Measurements from ENCODE around the gene DCAF12L2.

DNA sequence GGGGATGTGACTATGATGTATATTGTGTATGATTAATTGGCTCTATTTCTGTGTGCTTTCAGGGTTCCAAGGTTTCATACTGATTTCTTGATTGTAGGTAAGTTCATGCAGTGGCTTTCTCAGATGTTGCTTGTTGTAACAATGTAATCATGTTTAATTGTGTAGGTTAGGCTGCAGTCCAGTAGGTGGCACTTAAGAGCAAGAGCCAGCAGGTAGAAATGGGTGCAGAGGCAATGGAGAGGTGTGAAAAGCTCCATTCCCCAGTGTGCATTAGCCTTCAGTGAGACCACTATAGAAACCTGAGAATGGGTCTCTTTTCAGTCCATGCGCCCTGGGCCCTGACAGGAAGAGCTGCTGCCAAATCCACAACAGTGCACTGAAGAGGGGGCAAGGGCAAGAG, 28.2 kb downstream of the DCAF12L2 start:
- TF ChIP-seq, protein P1, sequence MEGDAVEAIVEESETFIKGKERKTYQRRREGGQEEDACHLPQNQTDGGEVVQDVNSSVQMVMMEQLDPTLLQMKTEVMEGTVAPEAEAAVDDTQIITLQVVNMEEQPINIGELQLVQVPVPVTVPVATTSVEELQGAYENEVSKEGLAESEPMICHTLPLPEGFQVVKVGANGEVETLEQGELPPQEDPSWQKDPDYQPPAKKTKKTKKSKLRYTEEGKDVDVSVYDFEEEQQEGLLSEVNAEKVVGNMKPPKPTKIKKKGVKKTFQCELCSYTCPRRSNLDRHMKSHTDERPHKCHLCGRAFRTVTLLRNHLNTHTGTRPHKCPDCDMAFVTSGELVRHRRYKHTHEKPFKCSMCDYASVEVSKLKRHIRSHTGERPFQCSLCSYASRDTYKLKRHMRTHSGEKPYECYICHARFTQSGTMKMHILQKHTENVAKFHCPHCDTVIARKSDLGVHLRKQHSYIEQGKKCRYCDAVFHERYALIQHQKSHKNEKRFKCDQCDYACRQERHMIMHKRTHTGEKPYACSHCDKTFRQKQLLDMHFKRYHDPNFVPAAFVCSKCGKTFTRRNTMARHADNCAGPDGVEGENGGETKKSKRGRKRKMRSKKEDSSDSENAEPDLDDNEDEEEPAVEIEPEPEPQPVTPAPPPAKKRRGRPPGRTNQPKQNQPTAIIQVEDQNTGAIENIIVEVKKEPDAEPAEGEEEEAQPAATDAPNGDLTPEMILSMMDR (IDR thresholded peaks at IDR 0.05), result no peak
- TF ChIP-seq POLR2A (IDR thresholded peaks at IDR 0.05), result no peak
- no peak for TF ChIP-seq POLR2AphosphoS5 (IDR thresholded peaks at IDR 0.05)
